Karpas-422 (cell line): Measurements from ENCODE around the gene CRY1. TPM values are rescaled to one million over a fixed set of nuclear protein-coding genes. Genes with fewer than 3 reads are reported as not detected.

Experiments used
- DNase-seq: peaks from one replicate; pipeline ENCODE4 v3.0.0-alpha.2; 2015
- H2AFZ ChIP-seq: fragments of 200-600 bp; sonication (generic); 2 replicates; pipeline ENCODE4 v1.6.1; 2014; ENCODE audit warnings: antibody characterized with exemption, low read length, mixed read lengths
- H3K27ac ChIP-seq: fragments of 200-600 bp; sonication (generic); 2 replicates; pipeline ENCODE4 v1.5.1; 2014; ENCODE audit warnings: mild to moderate bottlenecking, low read length, moderate library complexity
- H3K27me3 ChIP-seq: fragments of 200-600 bp; sonication (generic); 2 replicates; pipeline ENCODE4 v1.6.1; 2014; ENCODE audit warnings: low read length, mixed read lengths
- H3K36me3 ChIP-seq: fragments of 200-600 bp; sonication (generic); 2 replicates; pipeline ENCODE4 v1.6.1; 2014; ENCODE audit warnings: low read length, mixed read lengths; ENCODE audit not compliant: insufficient read depth
- H3K4me1 ChIP-seq: fragments of 200-600 bp; sonication (generic); 2 replicates; pipeline ENCODE4 v1.6.1; 2014; ENCODE audit warnings: mild to moderate bottlenecking, low read length, mixed read lengths
- H3K4me2 ChIP-seq: fragments of 200-600 bp; sonication (generic); 2 replicates; pipeline ENCODE4 v1.6.1; 2014; ENCODE audit warnings: low read length, low read depth, mild to moderate bottlenecking; ENCODE audit not compliant: poor library complexity, severe bottlenecking
- H3K4me3 ChIP-seq: fragments of 200-600 bp; sonication (generic); 2 replicates; pipeline ENCODE4 v1.5.1; 2014; ENCODE audit warnings: mild to moderate bottlenecking, antibody characterized with exemption, low read length, mixed read lengths
- H3K79me2 ChIP-seq: fragments of 200-600 bp; sonication (generic); 2 replicates; pipeline ENCODE4 v1.6.1; 2014; ENCODE audit warnings: mild to moderate bottlenecking, low read length, mixed read lengths
- H3K9ac ChIP-seq: fragments of 200-600 bp; sonication (generic); 2 replicates; pipeline ENCODE4 v1.6.0; 2014; ENCODE audit warnings: low read length
- H3K9me2 ChIP-seq: fragments of 200-600 bp; sonication (generic), shearing (Covaris generic); replicated peaks from 2 replicates; pipeline ENCODE4 v1.6.0; 2014; ENCODE audit warnings: mild to moderate bottlenecking, low read length, moderate library complexity; ENCODE audit not compliant: insufficient read depth
- H3K9me3 ChIP-seq: fragments of 300-700, 200-600 bp; sonication (generic); 2 replicates; pipeline ENCODE4 v1.6.1; 2014; ENCODE audit warnings: low read length, mixed read lengths
- H4K20me1 ChIP-seq: fragments of 200-600 bp; sonication (generic); 2 replicates; pipeline ENCODE4 v1.6.1; 2014; ENCODE audit warnings: mild to moderate bottlenecking, antibody characterized with exemption, low read length, low read depth; ENCODE audit not compliant: insufficient read depth
- total RNA-seq: library from RNA; depleted of rRNA; stranded (reverse); fragments of >200 nt; shearing (Covaris generic); gene quantifications from 2 replicates; pipeline ENCODE4 v1.2.3, GENCODE V29; 2014; ENCODE audit warnings: low replicate concordance

The CRY1 gene
- total RNA-seq, 1 experiment from 2014 or later: not detected

DNA sequence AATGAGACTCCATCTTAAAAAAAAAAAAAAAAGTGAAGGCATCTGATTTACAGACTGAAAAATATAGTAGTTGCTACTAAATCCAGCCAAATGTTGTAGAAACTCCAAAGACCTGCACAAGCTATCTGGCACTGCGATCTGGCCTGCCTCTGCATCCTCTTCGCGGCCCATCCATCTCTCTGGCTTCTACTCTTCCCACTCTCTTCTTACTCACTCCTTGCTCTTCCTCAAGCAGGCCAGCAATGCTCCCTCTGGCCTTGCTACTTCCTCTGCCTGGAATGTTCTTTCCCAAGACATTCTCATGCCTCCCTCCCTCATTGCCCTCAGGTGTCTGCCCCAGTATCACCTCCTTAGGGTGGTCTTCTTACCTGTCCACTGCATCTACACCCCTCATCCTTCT is 9.7 kb upstream of the CRY1 start:
- Histone ChIP-seq H3K27me3 (no peaks in the 10 kb centered on the region), H3K4me2 (no peak overlapping the region), H2AFZ (no peak overlapping the region), H3K4me1 (no peaks in the 10 kb centered on the region), H3K9ac (no peak overlapping the region), H3K27ac (no peak overlapping the region), H3K9me3 (no peaks in the 10 kb centered on the region), H3K36me3 (no peaks in the 10 kb centered on the region), H3K9me2 (no peaks in the 10 kb centered on the region), H4K20me1 (no peaks in the 10 kb centered on the region), H3K79me2 (no peaks in the 10 kb centered on the region), H3K4me3 (no peak overlapping the region)
- DNase-seq: no peak

DNA sequence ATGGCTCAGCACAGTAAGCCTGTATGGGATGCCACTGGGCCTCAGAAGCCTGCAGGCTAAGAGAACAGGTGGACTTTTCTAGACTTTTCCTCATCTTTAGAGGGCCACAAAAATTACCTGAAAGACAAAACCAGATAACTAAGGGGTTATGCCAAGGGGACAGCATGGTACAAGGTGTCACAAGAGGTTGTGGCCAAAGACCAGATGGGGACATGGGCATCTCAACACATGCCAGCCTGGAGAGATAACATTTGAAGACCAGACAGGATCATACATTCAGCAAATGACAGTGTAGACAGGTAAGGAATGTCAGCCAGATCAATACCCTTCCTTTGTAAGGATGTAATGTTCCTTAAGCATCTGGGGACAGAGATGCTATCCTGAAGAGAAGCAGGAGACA is 8.9 kb upstream of the CRY1 start:
- Histone ChIP-seq H3K79me2 (no peaks in the 10 kb centered on the region), H2AFZ (no peak overlapping the region), H3K9me2 (no peaks in the 10 kb centered on the region), H3K4me3 (no peak overlapping the region), H3K27ac (no peak overlapping the region), H4K20me1 (no peaks in the 10 kb centered on the region), H3K4me1 (no peaks in the 10 kb centered on the region), H3K36me3 (no peaks in the 10 kb centered on the region), H3K27me3 (no peaks in the 10 kb centered on the region), H3K9me3 (no peaks in the 10 kb centered on the region), H3K9ac (no peak overlapping the region), H3K4me2 (no peak overlapping the region)
- DNase-seq: no peak

DNA sequence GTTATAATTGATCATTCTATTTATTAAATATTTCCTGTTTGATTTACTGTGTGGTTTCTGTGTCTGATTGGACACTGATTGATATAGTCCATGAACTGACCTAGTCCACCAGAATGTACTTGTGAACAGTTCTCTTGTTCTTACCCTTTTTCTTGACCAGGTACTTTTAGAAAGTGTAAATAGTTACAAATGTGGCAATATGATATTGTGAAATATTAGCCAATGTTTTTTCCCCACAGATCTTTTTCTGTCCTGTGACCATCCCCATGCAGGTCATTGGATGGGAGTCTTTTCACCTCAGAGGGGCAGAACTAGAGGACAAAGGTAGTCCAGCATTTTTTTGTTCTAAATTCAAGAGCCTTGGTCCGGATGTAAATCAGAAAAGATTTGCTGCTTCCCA is 8.3 kb upstream of the CRY1 start:
- Histone ChIP-seq H3K9ac (no peak overlapping the region), H3K27ac (no peak overlapping the region), H3K4me1 (no peaks in the 10 kb centered on the region), H4K20me1 (no peaks in the 10 kb centered on the region), H3K9me2 (no peaks in the 10 kb centered on the region), H3K36me3 (no peaks in the 10 kb centered on the region), H2AFZ (no peak overlapping the region), H3K27me3 (no peaks in the 10 kb centered on the region), H3K79me2 (no peaks in the 10 kb centered on the region), H3K9me3 (no peaks in the 10 kb centered on the region), H3K4me2 (no peak overlapping the region), H3K4me3 (no peak overlapping the region)
- DNase-seq: no peak

DNA sequence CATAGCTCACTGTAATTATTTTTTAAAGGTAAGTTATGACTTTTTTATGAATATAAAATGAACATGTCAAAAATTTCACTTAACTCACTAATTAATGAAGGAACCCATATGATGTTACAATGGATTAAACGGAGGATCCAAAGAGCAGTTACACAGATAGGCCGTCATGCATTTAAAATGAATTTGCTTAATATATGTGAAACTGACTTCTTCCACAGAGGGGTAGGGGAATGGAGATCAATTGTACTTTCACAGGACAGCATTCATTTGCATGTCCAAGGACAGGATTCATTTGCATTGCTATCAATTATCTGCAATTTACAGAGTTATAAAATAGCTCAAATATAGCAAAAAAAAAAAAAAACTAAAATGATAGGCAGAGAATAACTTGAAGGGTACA is 6.6 kb upstream of the CRY1 start:
- Histone ChIP-seq H3K4me3 (no peak overlapping the region), H3K4me1 (no peaks in the 10 kb centered on the region), H3K9me2 (no peaks in the 10 kb centered on the region), H3K4me2 (no peak overlapping the region), H3K79me2 (no peaks in the 10 kb centered on the region), H3K36me3 (no peaks in the 10 kb centered on the region), H3K27ac (no peak overlapping the region), H4K20me1 (no peaks in the 10 kb centered on the region), H2AFZ (no peak overlapping the region), H3K9me3 (no peaks in the 10 kb centered on the region), H3K27me3 (no peaks in the 10 kb centered on the region; the same call in 1 of the 2 replicates), H3K9ac (no peak overlapping the region)
- DNase-seq: no peak

DNA sequence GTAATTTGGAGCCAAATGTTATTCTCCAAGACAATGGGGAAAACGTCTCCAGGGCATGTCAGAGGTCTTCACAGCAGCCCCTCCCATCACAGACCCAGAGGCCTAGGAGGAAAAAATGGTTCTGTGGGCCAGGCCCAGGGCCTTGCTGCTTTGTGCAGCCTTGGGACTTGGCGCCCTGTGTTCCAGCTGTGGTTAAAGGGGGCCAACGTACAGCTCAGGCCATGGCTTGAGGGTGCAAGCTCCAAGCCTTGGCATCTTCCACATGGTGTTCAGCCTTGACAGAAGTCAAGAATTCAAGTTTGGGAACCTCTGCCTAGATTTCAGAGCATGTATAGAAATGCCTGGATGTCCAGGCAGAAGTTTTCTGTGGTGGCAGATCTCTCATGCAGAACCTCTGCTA is 3.2 kb upstream of the CRY1 start:
- Histone ChIP-seq H2AFZ (no peak overlapping the region), H3K27ac (no peak overlapping the region), H3K79me2 (no peaks in the 10 kb centered on the region)

GRCh38 chr12:107094183-107094448 is 767 bp upstream of the CRY1 start:
- H3K9ac ChIP-seq: no peak overlapping the region
- H3K9me3 ChIP-seq: no peaks in the 10 kb centered on the region
- H3K4me2 ChIP-seq: no peak overlapping the region
- no peaks in the 10 kb centered on the region for H4K20me1 ChIP-seq
- H3K27ac ChIP-seq: no peak overlapping the region
- no peaks in the 10 kb centered on the region for H3K36me3 ChIP-seq
- H2AFZ ChIP-seq: no peak overlapping the region
- H3K4me3 ChIP-seq: no peak overlapping the region
- no peaks in the 10 kb centered on the region for H3K79me2 ChIP-seq
- no peaks in the 10 kb centered on the region for H3K4me1 ChIP-seq
- H3K27me3 ChIP-seq: no peaks in the 10 kb centered on the region; the same call in 1 of the 2 replicates
- no peaks in the 10 kb centered on the region; the same call in 1 of the 2 replicates for H3K9me2 ChIP-seq
- DNase-seq: no peak

More for the DNA sequence above, 3.2 kb upstream of the CRY1 start:
- no peaks in the 10 kb centered on the region for H3K9me2 ChIP-seq
- H3K27me3 ChIP-seq: no peaks in the 10 kb centered on the region; the same call in 1 of the 2 replicates
- H3K9me3 ChIP-seq: no peaks in the 10 kb centered on the region
- H3K4me3 ChIP-seq: no peak overlapping the region
- H3K36me3 ChIP-seq: no peaks in the 10 kb centered on the region
- DNase-seq: no peak
- H3K9ac ChIP-seq: no peak overlapping the region
- no peaks in the 10 kb centered on the region for H4K20me1 ChIP-seq
- H3K4me2 ChIP-seq: no peak overlapping the region
- no peaks in the 10 kb centered on the region for H3K4me1 ChIP-seq

- no peaks in the 10 kb centered on the region for H3K79me2 ChIP-seq
- 0 out of 2 replicates have a peak, but pooled peaks cover 3% of the 10 kb centered on the region for H3K9me3 ChIP-seq
- no peak overlapping the region for H3K9ac ChIP-seq
- H3K9me2 ChIP-seq: no peaks in the 10 kb centered on the region; the same call in 1 of the 2 replicates
- H4K20me1 ChIP-seq: no peaks in the 10 kb centered on the region
- H2AFZ ChIP-seq: no peak overlapping the region
- no peak for DNase-seq
- H3K4me2 ChIP-seq: no peak overlapping the region
- H3K36me3 ChIP-seq: no peaks in the 10 kb centered on the region
- no peaks in the 10 kb centered on the region for H3K4me1 ChIP-seq
- no peak overlapping the region for H3K27ac ChIP-seq
- no peaks in the 10 kb centered on the region; the same call in 1 of the 2 replicates for H3K27me3 ChIP-seq
- no peak overlapping the region for H3K4me3 ChIP-seq
Measured at GRCh38 chr12:107092669-107093416, 506 bp downstream of the CRY1 start.

- H3K9ac ChIP-seq: no peak overlapping the region
- no peaks in the 10 kb centered on the region for H3K4me1 ChIP-seq
- H3K4me2 ChIP-seq: no peak overlapping the region
- peak; percentile 78 for DNase-seq
- no peaks in the 10 kb centered on the region; the same call in 1 of the 2 replicates for H3K27me3 ChIP-seq
- H3K4me3 ChIP-seq: no peak overlapping the region
- H4K20me1 ChIP-seq: no peaks in the 10 kb centered on the region
- H3K9me3 ChIP-seq: 0 out of 2 replicates have a peak, but pooled peaks cover 3% of the 10 kb centered on the region
- no peak overlapping the region for H3K27ac ChIP-seq
- H3K36me3 ChIP-seq: no peaks in the 10 kb centered on the region
- H2AFZ ChIP-seq: no peak overlapping the region
- no peaks in the 10 kb centered on the region; the same call in 1 of the 2 replicates for H3K9me2 ChIP-seq
- no peaks in the 10 kb centered on the region for H3K79me2 ChIP-seq
Measured at GRCh38 chr12:107091989-107092641, 1.2 kb downstream of the CRY1 start.
